ENCODE results near the gene BPIFB4.
A peak's percentile ranks its signal among the peaks of the same experiment; 100 is the strongest.
"Not testable (repeated sequence)": the region's sequence is repeated elsewhere in the genome, so short reads cannot be mapped to it uniquely, and the experiment has no call there.

BPIFB4 gene

GRCh38 chr20:33086052-33086722 is 6.7 kb downstream of the BPIFB4 start:
- DNase-seq (ENCODE audit: low read depth in 2 of 2), result no peak

DNA sequence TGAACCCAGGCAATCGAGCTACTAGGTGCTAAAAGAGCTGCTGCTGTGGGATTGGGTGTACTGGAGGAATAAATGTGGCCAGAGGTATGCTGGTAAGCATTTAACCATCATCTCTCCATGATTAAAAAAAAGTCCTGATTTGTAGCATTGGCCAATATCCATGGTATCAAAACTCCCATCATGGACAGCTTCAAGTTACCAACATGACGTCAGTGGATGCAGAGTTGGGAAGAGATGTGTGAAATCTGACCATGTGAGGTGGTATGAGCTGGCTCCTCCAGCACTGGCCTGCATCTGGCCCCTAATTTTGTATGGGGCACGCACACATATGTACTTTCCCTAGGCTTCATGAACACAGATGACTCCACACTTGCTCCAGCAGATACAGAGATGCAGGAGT is 11.7 kb downstream of the BPIFB4 start:
- no peak for DNase-seq (ENCODE audit: low read depth in 2 of 2)

DNA sequence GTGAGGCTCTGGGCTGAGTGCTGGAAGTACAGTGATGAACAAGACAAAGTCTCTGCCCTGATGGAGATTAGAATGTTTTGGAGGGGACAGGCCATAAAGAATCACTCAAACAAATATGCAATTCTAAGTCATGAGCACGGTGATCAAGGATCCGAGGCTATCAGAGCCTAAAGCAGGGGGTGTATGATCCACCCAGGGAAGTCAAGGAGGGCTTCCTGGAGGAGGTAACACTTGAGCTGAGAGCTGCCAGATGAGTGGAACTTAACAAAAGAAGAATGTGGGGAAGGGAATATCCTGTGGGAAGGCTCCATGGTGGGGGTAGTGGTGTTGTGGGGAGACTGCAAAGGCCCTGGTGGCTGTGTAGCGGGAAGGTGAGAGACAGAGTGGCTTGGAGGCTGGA is 12.2 kb downstream of the BPIFB4 start:
- no peak for DNase-seq (ENCODE audit: low read depth in 2 of 2)

DNA sequence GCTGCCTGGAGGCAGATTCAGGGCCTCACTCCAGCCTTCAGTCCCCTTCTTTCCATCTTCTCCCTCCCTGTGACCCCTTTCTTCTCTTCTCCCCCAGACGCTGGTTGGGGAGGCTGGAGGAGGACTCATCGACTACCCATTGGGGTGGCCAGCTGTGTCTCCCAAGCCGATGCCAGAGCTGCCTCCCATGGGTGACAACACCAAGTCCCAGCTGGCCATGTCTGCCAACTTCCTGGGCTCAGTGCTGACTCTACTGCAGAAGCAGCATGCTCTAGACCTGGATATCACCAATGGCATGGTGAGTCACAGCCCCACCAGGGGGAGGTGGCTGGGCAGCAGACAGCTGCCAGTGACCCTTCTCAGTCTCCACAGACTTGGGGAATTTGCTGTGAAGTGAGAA is 12.9 kb downstream of the BPIFB4 start:
- DNase-seq (ENCODE audit: low read depth in 2 of 2), result no peak

GRCh38 chr20:33093074-33093473 is 13.6 kb downstream of the BPIFB4 start:
- DNase-seq (ENCODE audit: low read depth in 2 of 2), result no peak

- DNase-seq (ENCODE audit: low read depth in 2 of 2), result no peak
These were observed 14.1 kb downstream of the BPIFB4 start for GRCh38 chr20:33093582-33093981.

GRCh38 chr20:33095249-33095648 is 15.8 kb downstream of the BPIFB4 start:
- no peak for DNase-seq (ENCODE audit: low read depth in 2 of 2)

DNA sequence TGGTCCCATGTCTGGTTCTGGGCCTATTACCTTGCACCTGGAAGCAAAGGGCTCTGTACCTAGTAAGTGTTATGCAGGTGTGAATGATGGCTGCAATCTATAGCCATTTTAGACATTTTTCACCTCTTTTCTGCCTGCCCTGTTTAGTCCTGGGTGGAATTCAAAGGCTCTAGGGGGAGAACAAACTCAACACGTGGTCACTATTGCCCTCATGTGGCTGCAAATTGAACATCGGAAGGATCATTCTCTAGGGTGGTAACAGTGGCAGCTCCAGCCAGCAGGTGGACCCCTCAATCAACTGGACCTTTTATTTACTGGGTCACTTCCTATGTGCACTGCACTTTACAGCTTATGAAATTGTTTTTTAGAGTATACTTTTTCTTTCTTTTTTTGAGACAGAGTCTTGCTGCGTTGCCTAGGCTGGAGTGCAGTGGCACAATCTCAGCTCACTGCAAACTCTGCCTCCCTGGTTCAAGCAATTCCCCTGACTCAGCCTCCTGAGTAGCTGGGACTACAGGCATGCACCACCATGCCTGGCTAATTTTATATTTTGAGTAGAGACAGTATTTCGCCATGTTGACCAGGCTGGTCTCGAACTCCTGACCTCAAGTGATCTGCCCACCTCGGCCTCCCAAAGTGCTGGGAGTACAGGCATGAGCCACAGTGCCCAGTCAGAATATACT is 16.6 kb downstream of the BPIFB4 start:
- DNase-seq (ENCODE audit: low read depth in 2 of 2), result peak; percentile 7 to 15

DNA sequence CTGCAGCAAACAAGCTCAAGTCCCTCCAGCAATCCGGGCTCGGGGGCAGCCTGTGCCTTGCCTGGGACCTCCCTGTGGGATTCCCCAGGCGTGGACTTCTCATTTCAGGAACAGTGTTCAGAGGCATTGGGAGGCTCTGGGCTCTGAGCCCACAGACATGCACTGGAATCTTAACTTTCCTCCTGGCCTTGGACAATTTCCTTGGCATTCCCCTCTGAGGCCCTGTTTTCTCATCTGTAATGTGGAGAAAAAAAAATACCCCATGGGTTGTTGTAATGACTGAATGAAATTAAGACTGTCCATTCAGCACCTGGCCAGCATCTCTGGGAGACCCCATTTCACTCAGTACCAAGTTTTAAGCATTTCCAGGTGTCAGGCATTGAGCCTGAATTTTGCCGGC is 17.6 kb downstream of the BPIFB4 start:
- no peak for DNase-seq (ENCODE audit: low read depth in 2 of 2)

DNA sequence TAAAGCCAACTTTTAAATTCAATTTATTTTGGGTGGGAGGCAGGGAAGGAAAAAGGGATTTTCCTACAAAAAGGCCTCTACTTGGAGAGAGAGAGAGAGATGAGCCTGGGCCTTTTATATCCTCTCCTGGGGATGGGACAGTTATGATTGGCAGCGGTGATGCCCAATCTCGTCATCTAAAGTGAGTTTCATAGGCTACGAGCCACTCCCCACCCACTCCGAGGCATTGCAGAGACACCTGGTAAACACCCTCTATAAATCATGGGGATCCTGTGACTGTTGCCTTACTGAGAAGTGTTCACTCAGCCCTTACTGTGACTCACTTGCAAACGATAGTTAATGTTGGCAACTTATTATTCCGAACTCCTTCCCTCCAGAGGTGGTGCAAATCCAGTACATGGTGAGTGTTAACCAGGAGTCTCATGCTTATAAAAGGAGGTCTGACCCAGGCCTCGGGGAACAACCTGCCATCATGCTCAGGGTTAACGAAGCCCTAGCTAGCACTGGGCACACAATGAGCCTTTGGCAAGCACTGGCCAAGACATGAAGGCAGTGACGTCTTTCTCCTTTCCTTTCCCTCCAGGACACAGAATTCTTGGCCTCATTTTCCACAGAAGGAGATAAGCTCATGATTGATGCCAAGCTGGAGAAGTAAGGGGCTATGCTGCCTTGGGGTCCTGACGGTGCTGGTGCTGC is 20.5 kb downstream of the BPIFB4 start:
- no peak for DNase-seq (ENCODE audit: low read depth in 2 of 2)

DNA sequence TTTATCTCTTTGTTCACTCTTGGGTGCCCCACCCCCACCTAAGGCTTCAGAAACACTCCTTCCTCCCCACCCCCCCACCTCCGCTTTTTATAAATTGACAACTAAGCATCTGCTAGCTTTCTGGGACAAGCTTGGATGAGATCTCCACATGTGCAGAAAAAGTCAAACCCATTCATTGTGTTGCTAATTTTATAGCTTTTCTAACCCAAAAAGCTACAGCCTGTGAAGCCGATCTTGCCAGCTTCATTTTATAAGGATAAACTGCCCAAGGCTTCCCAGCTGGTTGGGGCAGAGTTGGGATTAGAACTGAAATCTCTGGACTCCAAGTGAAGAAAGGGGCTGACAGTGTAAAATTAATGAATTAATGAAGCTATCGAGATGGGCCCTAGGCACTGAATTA is 24.1 kb downstream of the BPIFB4 start:
- DNase-seq (ENCODE audit: low read depth in 2 of 2), result no peak

GRCh38 chr20:33104336-33104735 is 24.9 kb downstream of the BPIFB4 start:
- no peak for DNase-seq (ENCODE audit: low read depth in 2 of 2)

DNA sequence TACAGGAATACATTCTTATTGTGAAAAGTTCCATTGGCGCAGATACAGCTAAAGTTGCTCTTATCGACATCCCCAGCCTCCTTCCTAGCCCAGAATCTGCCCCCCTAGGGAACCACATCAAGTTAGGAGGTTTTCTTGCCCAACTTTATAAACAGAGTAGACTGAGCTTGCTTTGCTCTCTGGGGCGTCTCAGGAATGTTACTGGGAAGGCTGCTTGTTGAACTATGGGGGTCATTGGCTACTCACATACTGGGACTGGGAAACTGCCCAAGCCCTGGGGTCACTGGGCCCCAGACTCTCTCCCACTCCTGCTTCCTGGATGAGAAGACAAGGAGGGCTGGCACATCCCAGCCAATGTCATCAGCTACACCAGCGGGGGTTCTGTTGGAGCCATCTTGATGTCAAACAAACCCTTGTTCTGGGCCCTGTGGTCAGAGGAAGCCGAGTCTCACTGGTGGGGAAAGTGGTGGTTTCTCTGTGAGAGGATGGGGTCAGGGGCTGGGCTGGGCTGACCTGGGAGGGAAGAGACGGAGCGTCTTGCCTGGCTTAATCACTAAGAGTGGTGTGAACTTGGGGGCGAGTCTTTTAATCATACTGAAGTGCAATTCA is 26.0 kb downstream of the BPIFB4 start:
- no peak for DNase-seq (ENCODE audit: low read depth in 2 of 2)

GRCh38 chr20:33106058-33106620 is 26.7 kb downstream of the BPIFB4 start:
- DNase-seq (ENCODE audit: low read depth in 2 of 2), result not testable (repeated sequence)

DNA sequence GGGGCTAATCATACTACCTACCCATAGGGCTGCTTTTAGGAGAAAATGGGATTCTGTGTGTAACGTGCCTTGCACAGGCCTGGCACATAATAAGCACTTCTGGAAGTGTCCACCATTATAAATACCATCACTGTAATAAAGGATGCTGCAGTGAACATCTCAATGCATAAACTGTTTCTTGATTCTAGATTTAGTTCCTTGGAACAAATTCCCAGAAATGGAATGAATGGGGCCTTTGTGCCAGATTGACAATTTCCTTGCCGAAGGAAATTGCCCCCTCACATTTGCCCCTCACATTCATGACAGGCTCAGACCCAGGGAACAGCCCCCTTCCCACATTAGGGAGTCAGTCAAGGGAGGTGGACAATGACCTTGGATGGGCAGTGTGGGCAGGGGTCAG is 29.2 kb downstream of the BPIFB4 start:
- no peak for DNase-seq (ENCODE audit: low read depth in 2 of 2)

- DNase-seq (ENCODE audit: low read depth in 2 of 2), result no peak
These were observed 30.8 kb downstream of the BPIFB4 start for GRCh38 chr20:33110147-33110825.

DNA sequence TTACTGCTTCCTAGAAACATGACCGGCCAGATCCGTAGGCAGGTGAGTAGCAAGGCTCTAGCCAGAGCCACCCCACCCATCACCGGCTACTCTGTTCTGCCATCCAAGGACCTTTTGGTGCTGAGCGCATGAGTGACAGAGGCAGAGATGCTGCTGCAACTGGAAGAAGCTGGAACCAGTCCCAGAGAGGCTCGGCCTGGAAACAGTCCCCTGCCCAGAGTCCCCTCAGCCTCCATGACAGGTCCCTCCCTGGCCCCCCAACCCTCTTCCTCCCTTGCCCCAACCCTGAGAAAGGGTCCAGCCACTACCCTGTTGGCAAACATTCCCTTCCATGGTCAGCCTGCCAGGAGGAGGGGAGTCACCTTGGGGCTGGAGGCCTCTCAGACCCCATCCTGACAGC is 31.9 kb downstream of the BPIFB4 start:
- no peak for DNase-seq (ENCODE audit: low read depth in 2 of 2)

- DNase-seq (ENCODE audit: low read depth in 2 of 2), result no peak
These were observed 33.3 kb downstream of the BPIFB4 start for GRCh38 chr20:33112547-33113386.

DNA sequence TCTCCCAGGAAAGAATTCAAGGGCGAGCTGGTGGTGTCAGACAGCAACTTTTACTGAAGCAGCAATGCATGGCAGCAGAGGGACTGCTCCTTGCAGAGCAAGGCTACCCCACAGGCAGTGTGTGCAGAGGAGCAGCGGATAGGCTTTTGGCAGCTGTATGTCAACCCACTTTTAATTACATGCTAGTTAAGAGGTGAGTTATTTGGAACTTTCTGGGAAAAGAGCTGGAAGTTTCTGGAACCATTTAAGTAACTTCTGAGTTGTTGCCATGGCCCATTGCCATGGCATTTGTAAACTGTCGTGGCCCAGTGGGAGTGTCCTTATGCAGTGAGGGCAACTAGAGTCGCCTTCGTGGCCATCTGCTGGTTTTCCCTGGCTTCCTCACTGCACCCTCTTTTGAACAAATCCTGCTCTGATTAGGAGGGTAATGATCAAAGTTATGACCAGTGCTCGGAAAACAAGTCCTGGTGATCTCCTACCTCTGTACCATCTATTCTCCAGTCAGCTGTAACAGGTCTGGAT is 34.0 kb downstream of the BPIFB4 start:
- no peak for DNase-seq (ENCODE audit: low read depth in 2 of 2)

DNA sequence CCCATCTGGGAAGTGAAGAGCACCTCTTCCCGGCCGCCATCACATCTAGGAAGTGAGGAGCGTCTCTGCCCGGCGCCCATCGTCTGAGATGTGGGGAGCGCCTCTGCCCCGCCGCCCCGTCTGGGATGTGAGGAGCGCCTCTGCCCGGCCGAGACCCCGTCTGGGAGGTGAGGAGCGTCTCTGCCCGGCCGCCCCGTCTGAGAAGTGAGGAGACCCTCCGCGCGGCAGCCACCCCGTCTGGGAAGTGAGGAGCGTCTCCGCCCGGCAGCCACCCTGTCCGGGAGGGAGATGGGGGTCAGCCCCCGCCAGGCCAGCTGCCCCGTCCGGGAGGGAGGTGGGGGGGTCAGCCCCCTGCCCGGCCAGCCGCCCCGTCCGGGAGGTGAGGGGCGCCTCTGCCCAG is 36.1 kb downstream of the BPIFB4 start:
- DNase-seq (ENCODE audit: low read depth in 2 of 2), result not testable (repeated sequence)
